Germinal center (tissue), 1 donor: ENCODE results near the gene RNFT2.
A peak's percentile ranks its signal among the peaks of the same experiment; 100 is the strongest.

Experiments used
- DNase-seq: peaks from one replicate; pipeline ENCODE4 v3.0.0; 2012; ENCODE audit warnings: mixed read lengths, low spot score

The RNFT2 gene, protein sequence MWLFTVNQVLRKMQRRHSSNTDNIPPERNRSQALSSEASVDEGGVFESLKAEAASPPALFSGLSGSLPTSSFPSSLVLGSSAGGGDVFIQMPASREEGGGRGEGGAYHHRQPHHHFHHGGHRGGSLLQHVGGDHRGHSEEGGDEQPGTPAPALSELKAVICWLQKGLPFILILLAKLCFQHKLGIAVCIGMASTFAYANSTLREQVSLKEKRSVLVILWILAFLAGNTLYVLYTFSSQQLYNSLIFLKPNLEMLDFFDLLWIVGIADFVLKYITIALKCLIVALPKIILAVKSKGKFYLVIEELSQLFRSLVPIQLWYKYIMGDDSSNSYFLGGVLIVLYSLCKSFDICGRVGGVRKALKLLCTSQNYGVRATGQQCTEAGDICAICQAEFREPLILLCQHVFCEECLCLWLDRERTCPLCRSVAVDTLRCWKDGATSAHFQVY

GRCh38 chr12:116737774-116738657 lies at the start of gene RNFT2, which contains the start of gene SPRING1:
Gene RNFT2, plus strand, starts transcription at chr12:116738315. Its CDS starts 2,183 bp downstream, at chr12:116740498.
Gene SPRING1, minus strand, starts transcription at chr12:116738069. Its CDS starts 169 bp downstream, at chr12:116737900.
- peak; percentile 100 for DNase-seq

DNA sequence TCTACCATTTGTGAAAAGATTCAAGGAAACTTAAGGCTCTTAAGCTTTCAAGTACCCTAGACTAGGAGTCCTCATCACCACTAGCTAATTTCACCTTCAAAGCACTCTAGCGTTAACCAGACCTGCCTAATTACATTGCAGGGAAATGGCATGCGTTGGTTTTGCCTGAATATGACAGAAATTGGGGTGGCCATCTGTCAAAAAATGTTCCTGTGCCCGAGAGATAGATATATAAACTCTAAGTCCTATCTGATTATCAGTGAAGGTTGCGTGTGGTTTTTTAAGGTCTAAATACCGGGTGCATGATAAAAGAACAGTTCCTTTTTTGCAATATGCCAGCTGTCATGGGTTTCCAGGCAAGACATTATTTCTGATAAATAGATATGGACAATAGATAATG lies 48.6 kb upstream of the RNFT2 start:
- DNase-seq, result no peak

- no peak for DNase-seq
Measured at GRCh38 chr12:116689979-116690744, 48.0 kb upstream of the RNFT2 start.

- no peak for DNase-seq
Measured at GRCh38 chr12:116691205-116691604, 46.9 kb upstream of the RNFT2 start.

DNA sequence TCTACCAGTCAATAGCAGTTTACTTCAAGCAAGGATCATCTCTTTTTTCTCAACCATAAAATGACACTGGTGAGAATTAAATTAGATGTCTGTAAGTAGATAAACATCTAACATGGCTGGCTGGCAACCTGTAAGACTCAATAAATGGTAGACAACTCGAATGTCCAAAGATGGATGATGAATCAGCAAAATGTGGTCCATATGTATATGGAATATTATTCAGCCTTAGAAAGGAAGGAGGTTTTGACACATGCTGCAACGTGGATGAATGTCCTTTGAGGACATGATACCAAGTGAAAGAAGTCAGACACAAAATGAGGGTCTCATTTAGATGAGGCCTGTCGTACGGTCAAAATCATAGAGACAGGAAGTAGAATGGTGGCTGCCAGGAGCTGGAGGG lies 46.5 kb upstream of the RNFT2 start:
- no peak for DNase-seq

DNA sequence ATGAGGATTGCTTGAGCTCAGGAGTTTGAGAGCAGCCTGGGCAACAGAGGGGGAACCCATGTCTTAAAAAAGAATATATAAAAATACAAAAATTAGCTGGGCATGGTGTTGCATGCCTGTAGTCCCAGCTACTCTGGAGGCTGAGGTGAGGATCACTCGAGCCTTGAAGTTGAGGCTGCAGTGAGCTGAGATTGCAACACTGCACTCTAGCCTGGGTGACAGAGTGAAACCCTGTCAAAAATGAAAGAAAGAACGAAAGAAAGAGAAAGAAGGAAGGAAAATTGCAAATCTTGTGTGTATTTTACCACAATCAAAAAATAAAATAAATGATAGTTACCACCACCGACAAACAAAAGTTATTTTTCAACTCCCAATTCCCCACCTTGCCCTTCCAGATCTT lies 45.5 kb upstream of the RNFT2 start:
- no peak for DNase-seq

DNA sequence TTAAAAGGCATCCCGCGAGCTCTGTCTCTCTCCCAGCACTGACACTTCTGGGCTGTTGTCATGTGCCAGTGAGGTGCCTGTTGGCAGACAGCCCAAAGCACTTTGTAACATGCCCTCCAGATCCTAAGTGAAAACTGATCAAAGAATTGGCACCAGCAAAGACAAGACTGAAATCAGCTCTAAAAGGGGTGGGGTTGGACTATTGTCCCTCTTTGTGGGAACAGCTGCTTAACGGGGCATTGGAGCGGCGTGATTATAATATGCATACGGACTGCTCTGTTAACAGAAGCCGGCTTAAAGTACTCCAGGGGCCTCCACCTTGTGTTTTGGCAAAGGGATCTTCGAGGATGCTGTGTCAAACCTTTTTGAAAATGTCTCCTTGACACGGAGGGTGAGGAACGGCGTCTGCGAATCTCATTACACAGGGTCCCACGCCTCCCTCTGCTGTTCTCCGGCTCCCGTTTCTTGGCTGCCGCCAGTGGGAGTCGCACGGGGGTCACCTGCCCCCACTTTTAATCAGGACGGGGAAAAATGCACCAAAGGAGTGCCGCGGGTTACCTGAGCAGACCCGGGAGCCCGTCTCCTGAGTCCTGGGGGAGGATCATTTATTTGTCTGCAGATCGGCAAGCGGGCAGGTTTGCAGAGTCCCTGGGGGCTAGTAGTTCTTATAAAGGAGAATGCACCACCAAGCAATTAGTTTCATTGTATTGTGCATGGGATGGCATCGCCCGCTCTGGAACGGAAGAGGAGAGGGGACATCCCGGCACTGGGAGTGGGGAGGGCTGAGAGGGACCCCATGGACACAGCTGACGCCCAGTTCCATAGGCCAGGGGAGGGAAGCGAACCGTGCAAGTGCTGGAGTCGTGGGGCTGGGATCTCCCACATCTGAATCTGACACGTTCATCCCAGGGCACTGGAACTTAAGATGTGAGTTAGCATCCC lies 44.6 kb upstream of the RNFT2 start:
- no peak for DNase-seq

- no peak for DNase-seq
Measured at GRCh38 chr12:116694653-116695463, 43.3 kb upstream of the RNFT2 start.

GRCh38 chr12:116695464-116695725 lies 42.7 kb upstream of the RNFT2 start:
- DNase-seq, result no peak

DNA sequence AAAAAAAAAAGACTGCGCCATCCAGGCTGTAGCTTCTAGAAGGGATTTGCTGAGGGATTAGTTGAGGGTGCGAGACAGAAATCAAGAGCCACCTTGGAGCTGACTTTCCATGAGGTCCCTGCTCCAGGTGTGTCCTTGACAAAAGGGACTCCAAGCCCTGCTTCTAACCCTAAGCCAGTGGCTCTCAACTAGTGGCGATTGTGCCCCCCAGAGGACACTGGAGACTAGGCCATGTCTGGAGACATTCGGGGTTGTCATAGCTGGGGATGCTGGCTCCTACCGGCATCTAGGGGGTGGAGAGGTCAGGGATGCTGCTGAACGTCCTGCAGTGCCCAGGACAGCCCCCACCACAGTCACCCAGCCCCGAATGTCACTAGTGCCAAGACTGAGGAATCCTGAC lies 40.8 kb upstream of the RNFT2 start:
- no peak for DNase-seq

DNA sequence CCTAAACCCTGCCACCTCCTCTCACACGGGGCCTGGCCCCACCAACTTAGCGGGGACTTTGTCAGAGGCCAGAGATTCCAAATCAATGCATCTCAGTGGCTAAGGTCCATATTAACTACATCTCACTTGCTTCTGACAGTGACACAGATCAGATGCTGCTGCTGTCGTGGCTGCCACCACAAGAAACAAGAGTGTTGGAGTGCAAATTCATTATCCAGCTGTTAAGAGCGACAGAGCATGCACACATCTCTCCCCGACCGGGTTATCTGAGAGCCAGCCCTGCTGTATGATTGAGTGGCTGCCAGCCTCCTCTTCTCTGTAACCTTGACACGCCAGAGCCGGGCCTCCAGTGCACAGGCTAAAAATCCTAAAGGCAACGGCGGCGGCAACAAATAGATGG lies 40.4 kb upstream of the RNFT2 start:
- DNase-seq, result no peak

DNA sequence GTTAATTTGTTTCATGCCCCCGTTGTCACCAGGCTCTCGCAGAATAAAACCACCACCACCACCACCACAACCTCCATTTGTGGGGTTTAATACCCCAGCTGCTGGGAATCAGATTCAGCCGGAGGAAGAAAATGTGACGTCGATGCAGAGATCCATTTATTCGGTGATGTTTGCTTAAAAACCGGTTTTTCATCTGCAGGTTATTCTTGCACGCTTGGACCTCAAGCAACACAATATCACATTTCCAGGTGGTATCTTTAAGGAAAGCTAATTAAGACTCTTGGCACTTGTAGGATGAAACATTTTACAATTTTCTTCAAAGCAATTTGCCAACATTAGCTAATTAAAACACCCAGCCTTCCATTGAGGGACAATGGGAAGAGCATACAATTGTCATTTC lies 40.0 kb upstream of the RNFT2 start:
- no peak for DNase-seq

DNA sequence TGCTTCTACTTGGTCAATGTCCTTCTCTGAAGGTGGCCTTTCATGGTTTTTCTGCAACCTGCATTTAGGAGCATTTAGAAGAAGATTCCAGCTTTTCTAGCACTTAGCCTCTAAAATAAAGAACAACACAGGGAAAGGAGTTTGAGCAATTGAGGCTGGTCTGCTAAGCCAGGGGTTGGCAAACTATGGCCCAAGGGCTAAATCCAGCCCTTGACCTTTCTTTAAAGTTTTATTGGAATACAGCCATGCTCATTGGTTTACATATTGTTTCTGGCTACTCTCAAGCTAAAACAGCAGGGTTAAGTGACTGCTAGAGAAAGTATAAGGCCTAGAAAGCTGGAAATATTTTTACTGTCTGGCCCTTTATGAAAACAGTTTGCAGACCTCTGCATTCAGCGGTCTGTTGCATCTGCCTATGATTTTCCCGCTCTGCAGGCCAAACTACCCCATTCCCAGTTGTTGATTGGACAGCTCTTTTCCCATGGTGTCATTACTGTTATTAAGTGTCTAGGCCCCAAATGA lies 39.5 kb upstream of the RNFT2 start:
- DNase-seq, result no peak

DNA sequence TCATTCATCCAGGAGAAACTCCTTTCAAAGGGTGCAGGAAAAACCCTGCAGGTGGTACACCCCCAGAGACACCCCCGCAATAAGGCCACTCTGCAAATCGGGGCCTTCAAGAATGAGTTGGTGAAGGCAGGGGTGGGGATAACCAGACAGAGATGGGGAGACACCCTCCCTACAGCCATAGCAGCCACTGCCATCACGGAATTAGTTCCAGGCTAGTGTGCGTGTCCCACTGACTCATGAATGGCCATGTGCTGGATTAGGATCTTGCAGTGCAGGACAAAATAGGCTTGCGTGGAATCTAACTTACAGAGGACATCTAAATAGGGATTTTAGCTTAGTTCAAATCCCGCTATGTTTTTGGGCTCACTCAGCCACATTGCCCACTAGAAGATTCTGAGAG lies 38.0 kb upstream of the RNFT2 start:
- DNase-seq, result no peak

- no peak for DNase-seq
Measured at GRCh38 chr12:116701432-116701831, 36.7 kb upstream of the RNFT2 start.

DNA sequence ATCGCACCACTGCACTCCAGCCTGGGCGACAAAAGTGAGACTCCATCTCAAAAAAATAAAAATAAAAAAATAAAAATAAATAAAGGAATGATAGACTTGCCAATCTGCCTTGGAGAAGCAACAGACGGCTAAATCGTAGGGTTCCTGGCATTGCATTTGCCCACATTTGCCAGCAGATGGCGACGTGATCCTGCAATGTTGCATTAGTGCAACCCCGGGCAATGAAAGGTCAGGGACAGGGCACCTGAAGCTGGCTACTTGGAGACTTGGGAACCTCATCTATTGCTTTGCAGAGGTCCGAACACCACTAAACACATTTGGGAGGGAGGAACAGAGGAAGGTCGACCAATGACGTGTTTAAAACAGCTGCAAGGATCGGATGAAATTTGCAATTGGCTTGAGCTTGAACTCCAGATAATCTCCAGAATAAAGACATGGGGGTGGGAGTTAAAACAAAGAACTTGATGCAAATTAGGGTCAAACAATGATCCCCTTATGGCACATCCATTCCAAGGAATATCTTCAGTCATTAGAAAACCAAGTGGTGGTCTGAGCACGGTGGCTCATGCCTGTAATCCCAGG lies 34.8 kb upstream of the RNFT2 start:
- DNase-seq, result peak; percentile 79

DNA sequence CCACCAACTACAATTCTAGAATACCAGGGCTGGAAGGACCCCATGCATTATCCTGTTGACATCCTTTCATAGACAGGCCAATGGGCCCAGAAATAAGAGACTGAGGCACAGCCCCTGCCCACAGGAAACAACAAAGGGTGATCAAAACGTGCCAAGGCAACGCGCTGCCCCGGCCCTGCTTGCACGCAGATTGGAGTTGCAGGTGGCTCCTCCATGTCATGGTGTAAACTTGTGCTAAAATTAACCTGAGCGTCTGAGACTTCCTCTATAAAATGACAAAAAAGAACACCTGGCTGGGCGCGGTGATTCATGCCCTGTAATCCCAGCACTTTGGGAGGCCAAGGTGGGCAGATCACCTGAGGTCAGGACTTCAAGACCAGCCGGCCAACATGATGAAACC lies 30.4 kb upstream of the RNFT2 start:
- no peak for DNase-seq

DNA sequence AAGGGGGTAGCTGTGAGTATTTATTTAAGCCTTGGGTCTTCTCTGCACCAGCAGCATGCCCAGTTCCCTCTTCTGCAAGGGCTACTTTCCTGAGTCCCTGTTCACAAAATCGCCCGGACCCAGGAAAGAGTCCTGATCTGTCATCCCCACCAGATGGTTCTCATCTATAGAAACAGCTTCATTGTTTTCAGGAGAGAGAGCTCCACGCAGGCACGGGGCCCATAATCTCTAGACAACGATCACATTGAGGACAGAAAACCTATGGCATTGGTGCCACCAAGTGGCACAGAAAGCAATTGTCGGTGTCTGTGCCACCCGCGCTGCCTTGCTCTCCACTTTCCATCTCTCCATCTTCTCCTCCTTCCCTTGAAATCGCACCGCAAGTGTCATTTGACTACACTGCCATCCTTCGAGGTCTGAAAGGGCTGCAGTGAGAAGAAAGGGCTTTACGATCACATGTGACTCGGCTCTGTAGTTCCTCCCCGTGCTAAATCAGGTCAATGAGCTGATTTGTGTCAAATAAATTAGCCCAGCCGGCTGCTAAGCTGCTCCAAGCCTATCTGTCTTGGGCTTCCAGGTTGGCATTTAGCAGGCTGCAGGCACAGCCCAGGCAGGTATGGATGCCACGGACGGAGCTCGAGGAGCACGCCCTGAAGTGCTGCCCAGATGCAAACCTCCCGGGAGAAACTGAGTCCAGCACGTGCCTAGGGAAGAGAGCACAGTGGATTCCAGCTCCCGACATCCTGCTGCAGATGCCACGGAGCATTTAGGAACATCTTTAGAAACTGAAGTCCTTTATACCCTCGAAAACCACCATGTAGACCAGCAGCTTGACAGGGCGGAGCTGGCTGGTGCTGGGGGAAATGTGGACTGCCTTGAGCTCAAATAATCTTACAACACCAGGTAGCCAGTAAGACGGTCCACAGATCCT lies 29.0 kb upstream of the RNFT2 start:
- peak; percentile 53 for DNase-seq

- no peak for DNase-seq
Measured at GRCh38 chr12:116709768-116710167, 28.3 kb upstream of the RNFT2 start.
